NCI-H446 treated with DMSO at 0.1 percent for 48 hours (cell line): ENCODE data around the gene TP63.

ENCODE experiments used
- DNase-seq: peaks from one replicate; lab custom pipeline; 2025; lab: John Stamatoyannopoulos, UW

Gene TP63

GRCh38 chr3:189927975-189928895, 297.0 kb downstream of the TP63 start:
- no peak for DNase-seq

GRCh38 chr3:189936201-189936945, 305.2 kb downstream of the TP63 start:
- DNase-seq = no peak

- no peak for DNase-seq
Observed at GRCh38 chr3:189937302-189938127, 306.3 kb downstream of the TP63 start.

GRCh38 chr3:189941125-189941524, 309.9 kb downstream of the TP63 start:
- DNase-seq = no peak

DNA sequence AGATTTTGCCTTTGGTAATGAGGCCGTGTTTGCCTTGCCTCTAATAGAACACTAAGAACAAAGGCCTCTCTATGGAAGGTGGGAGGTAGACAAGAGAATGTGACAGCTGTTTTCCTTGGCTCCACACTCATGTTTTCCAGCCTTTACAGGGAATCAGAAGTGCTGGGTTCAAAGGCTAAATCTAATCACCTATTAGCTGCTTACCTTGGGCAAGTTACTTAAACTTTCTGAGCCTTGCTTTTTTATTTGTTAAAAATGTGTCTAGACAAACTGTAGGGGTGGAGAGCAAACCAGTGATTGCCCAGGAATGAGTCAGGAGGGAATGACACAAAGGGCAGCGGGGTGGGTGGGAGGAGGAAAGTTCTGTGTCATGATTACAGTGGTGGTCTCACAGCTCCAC, 310.5 kb downstream of the TP63 start:
- DNase-seq = no peak

DNA sequence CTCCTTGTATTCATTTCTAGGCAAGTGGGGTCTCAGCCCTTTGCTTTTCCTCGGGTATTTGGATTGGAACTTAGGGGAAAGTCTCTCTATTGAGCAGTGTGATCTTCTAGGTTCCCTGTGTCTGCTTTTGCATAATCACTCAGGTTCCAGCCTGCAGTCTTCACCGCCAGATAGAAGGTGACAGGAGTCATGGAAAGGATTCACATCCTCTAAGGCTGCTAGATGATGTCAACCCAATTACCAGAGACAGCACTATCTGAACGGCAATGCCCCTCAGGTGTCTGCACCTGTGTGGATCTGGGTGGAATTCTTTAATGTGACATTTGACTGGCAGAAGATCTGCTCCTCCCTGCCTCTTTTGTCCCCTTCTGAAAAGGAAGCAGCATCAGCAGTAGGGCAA, 311.8 kb downstream of the TP63 start:
- no peak for DNase-seq

- DNase-seq = no peak
Observed at GRCh38 chr3:189944285-189945145, 313.3 kb downstream of the TP63 start.

DNA sequence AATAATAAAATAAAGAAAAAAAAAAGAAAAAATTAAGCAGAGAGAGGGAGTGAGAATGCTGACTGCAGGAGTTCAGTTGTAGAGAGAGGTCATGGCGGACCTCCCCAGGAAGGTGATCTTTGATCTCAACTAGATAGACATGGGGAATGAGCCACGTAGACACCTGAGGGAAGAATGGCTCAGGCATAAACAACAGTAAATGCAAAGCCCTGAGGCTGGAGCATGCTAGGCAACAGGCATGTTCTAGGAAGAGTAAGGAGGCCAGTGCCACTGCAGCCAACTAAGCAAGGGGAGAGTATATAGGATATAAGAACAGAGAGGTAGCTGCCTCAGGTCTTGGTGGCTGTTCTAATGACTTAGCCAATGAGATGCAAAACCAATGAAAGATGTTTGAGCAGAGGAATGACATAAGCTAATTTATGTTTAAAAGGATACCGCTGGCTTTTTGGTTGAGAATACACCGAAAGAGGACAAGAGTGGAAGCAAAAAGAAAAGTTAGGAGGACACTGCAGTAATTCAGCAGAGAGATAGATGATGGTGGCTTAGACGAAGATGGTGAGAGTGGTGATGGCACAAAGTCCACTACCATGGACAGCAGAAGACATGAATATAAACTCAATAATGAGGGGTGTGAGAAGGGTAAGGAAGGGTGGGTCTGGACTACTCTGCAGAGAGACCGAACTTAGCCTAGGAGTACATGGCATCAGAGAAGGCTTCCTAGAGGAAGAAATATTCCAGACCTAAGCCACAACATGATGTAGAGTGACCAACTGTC, 314.9 kb downstream of the TP63 start:
- no peak for DNase-seq
